ENCODE data around the gene SCGB3A1.

DNA sequence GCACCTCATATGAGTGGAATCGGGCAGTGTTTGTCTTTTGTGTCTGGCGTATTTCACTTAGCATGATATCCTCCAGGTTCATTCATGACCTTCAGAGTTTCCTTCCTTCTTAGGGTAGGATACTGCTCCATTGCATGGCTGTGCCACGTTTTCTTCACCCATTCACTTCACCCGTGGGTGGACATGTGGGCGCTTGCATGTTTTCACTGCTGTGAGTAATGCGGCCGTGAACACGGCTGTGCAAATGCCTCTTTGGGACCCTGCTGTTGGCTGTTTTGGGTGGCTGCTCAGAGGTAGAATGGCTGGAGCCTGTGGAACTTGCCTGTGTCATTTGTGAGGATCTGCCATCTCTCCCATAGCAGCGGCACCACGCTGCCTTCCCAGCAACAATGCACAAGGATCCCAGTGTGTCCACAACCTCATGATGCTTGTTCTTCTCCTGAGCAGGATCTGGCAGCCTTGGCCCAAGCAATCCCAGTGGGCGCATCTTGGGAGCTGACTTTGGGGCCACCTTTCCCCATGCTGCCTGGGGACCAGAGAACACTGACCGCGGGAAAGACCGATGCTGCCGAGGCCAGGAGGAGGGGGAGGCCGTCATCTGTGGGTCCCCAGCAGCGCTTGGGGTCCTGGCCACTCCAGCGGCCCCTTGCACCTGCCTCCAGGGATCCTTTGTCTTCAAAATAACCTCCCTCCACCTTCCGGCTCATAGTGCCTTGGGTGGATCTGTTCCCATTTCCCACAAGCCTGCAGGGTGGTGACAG is 2.3 kb upstream of the SCGB3A1 start:
- TF ChIP-seq TAF1 (IDR thresholded peaks at IDR 0.05; ENCODE audit: low read depth): no peak
- TF ChIP-seq EGR1 (IDR thresholded peaks at IDR 0.05): no peak
- TF ChIP-seq NFIC (IDR thresholded peaks at IDR 0.05): no peak
- TF ChIP-seq RAD21 (IDR thresholded peaks at IDR 0.05; ENCODE audit: low read depth): no peak
- no peak for TF ChIP-seq YY1 (IDR thresholded peaks at IDR 0.05; ENCODE audit: low read depth)
- no peak for TF ChIP-seq MAX (IDR thresholded peaks at IDR 0.05)
- TF ChIP-seq CEBPB (IDR thresholded peaks at IDR 0.05): no peak
- no peak for TF ChIP-seq EP300 (IDR thresholded peaks at IDR 0.05; ENCODE audit: borderline replicate concordance)
- TF ChIP-seq REST (IDR thresholded peaks at IDR 0.05; ENCODE audit: low read depth): no peak
- TF ChIP-seq FOXM1 (IDR thresholded peaks at IDR 0.05; ENCODE audit: borderline replicate concordance, low read depth): no peak

Measured in Ishikawa (cell line).